ENCODE measurements around the gene NPDC1.

DNA sequence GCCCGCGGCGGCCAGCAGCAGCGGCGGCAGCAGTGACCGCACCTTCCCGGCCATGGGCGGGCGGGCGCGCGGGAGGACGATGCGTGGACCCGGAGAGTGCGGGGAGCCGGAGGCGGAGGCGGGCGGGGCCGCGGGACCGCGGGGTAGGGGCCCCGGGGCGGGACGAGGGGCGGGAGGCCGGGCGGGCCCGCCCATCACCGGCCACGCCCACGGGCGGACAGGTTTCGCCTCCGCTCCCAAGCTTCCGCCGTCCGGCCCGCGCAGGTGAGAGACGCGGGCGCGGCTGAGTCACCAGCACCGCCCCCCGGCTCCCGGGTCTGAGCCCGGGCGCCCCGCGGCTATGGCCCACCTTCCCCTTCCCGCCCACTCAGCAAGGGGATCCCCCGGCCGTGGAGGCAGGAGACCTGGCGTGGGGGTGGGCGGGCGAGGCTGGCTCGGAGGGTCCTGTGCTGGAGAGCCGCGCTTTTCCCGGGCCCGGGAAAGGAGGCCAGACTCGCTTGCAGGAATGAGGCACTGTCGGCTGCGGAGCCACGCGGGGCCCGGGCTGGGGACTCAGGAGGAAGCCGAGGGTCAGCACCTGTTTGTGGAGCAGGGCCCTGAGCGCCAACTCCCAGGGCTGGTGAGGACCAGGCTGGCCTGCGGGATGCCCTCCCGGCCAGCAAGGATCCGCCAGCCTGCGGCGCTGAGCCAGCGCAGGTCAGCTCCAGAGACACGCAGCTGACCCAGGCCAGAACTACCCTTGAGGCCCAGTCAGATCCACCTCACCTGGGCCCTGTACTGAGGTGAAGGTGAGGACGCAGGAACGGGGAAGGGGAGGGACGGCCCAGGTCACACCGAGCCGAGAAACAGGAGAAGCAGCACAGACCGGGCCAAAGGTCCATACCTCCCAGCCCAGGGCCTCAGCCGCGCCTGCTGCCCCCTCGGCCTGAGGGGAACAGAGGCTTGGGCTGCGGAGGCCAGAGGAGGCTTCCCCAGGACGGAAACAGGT is 8.3 kb upstream of the NPDC1 start, which contains the start of gene ENTPD2:
- TF ChIP-seq, protein P1, sequence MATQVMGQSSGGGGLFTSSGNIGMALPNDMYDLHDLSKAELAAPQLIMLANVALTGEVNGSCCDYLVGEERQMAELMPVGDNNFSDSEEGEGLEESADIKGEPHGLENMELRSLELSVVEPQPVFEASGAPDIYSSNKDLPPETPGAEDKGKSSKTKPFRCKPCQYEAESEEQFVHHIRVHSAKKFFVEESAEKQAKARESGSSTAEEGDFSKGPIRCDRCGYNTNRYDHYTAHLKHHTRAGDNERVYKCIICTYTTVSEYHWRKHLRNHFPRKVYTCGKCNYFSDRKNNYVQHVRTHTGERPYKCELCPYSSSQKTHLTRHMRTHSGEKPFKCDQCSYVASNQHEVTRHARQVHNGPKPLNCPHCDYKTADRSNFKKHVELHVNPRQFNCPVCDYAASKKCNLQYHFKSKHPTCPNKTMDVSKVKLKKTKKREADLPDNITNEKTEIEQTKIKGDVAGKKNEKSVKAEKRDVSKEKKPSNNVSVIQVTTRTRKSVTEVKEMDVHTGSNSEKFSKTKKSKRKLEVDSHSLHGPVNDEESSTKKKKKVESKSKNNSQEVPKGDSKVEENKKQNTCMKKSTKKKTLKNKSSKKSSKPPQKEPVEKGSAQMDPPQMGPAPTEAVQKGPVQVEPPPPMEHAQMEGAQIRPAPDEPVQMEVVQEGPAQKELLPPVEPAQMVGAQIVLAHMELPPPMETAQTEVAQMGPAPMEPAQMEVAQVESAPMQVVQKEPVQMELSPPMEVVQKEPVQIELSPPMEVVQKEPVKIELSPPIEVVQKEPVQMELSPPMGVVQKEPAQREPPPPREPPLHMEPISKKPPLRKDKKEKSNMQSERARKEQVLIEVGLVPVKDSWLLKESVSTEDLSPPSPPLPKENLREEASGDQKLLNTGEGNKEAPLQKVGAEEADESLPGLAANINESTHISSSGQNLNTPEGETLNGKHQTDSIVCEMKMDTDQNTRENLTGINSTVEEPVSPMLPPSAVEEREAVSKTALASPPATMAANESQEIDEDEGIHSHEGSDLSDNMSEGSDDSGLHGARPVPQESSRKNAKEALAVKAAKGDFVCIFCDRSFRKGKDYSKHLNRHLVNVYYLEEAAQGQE (IDR thresholded peaks at IDR 0.05; ENCODE audit: insufficient read depth in 1 of 2, low read depth in 2 of 2, low read length in 2 of 2): no peak
- no peak for TF ChIP-seq SIN3A (IDR thresholded peaks at IDR 0.05; ENCODE audit: borderline replicate concordance, insufficient read depth, low read length)
